Vagina (tissue), 2 donors: ENCODE measurements around the gene MYO10. TPM values are rescaled to one million over a fixed set of nuclear protein-coding genes. Genes with fewer than 3 reads are reported as not detected.

ENCODE experiments used
- DNase-seq, 2 donors: peaks; one replicate each; pipeline ENCODE4 v3.0.0-alpha.2; 2017; ENCODE audit errors: extremely low spot score in 2 of 2
- H3K27ac ChIP-seq: fragments of 200-600 bp; sonication (generic); one replicate; pipeline ENCODE4 v1.5.1; 2019
- H3K27me3 ChIP-seq: fragments of 200-600 bp; sonication (generic); one replicate; pipeline ENCODE4 v1.5.1; 2019
- H3K36me3 ChIP-seq, 2 donors: fragments of 200-600 bp; sonication (generic); one replicate each; pipeline ENCODE4 v1.5.1; 2017 to 2019
- H3K4me1 ChIP-seq: fragments of 200-600 bp; sonication (generic); one replicate; pipeline ENCODE4 v1.5.1; 2019
- H3K4me3 ChIP-seq, 2 donors: fragments of 200-600 bp; sonication (generic); 1 replicate in 1 of 2; 2 replicates in 1 of 2; pipeline ENCODE4 v1.5.1; 2016 to 2019
- H3K9me3 ChIP-seq: fragments of 200-600 bp; sonication (generic); one replicate; pipeline ENCODE4 v1.5.1; 2019
- POLR2A ChIP-seq, 2 donors: fragments of 450-650 bp; IDR thresholded peaks; one replicate each; pipeline ENCODE4 v1.6.1; 2017; ENCODE audit warnings: antibody characterized with exemption in 2 of 2, mild to moderate bottlenecking in 2 of 2, moderate library complexity in 2 of 2
- POLR2AphosphoS5 ChIP-seq, 2 donors: sonication (generic); formaldehyde crosslinking; IDR thresholded peaks; one replicate each; pipeline ENCODE4 v1.9.0; 2017; ENCODE audit warnings: antibody characterized with exemption in 2 of 2, mild to moderate bottlenecking in 2 of 2, low read depth in 1 of 2; ENCODE audit not compliant: insufficient read depth in 1 of 2
- intact Hi-C: fragments of 100-400 bp; cut with DNase I; formaldehyde crosslinking; loops from one replicate; pipeline ENCODE4 v1.15.1; 2023
- total RNA-seq: library from RNA; depleted of rRNA; stranded (reverse); fragments of >200 nt; gene quantifications from one replicate; pipeline ENCODE4 v1.2.3, GENCODE V29; 2016
- TF ChIP-seq, protein P1 (sequence below), 3 experiments: fragments of 450-650 bp in 2 of 3; fragments of 200-600 bp in 1 of 3; sonication (generic) in 1 of 3; IDR thresholded peaks; one replicate each; pipeline ENCODE4 v1.5.1; 2017 to 2019; ENCODE audit warnings: antibody characterized with exemption in 3 of 3, mild to moderate bottlenecking in 2 of 3, moderate library complexity in 2 of 3

Gene MYO10
- total RNA-seq, 1 donor from 2014 or later, result 22.1 TPM

DNA sequence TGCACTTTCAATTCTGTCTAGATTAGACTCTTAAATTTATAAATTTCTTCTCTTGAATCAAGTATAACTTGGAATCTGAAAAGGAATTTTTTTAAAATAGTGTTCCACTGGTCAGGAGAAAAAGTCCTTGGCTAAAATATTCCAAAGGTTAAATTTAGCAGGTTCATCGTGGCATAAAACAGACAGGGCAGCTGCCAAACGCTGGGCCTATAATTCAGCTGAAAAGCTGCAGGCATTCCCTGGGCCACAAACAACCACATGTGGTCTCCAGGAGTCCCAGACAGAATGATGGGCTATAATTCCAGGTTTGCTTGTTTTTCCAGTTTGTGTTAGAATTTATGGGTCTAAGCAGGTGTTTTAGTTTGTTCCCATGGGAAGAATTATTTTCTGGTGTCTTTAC is 248.2 kb downstream of the MYO10 start:
- no peaks in the 10 kb centered on the region for H3K27me3 ChIP-seq
- intact Hi-C loops, result no loop called here
- H3K4me3 ChIP-seq, result no peak overlapping the region
- H3K4me1 ChIP-seq, result no peaks in the 10 kb centered on the region
- peaks cover 0 to 30% of the 10 kb centered on the region in 2 donors for H3K36me3 ChIP-seq
- H3K27ac ChIP-seq, result no peak overlapping the region
- DNase-seq, result no peak
- no peaks in the 10 kb centered on the region for H3K9me3 ChIP-seq
- TF ChIP-seq POLR2A (IDR thresholded peaks at IDR 0.05) (no peak), POLR2AphosphoS5 (IDR thresholded peaks at IDR 0.05; ENCODE audit: insufficient read depth in 1 of 2, low read depth in 1 of 2) (no peak)
- TF ChIP-seq, protein P1, sequence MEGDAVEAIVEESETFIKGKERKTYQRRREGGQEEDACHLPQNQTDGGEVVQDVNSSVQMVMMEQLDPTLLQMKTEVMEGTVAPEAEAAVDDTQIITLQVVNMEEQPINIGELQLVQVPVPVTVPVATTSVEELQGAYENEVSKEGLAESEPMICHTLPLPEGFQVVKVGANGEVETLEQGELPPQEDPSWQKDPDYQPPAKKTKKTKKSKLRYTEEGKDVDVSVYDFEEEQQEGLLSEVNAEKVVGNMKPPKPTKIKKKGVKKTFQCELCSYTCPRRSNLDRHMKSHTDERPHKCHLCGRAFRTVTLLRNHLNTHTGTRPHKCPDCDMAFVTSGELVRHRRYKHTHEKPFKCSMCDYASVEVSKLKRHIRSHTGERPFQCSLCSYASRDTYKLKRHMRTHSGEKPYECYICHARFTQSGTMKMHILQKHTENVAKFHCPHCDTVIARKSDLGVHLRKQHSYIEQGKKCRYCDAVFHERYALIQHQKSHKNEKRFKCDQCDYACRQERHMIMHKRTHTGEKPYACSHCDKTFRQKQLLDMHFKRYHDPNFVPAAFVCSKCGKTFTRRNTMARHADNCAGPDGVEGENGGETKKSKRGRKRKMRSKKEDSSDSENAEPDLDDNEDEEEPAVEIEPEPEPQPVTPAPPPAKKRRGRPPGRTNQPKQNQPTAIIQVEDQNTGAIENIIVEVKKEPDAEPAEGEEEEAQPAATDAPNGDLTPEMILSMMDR (IDR thresholded peaks at IDR 0.05), result no peak

GRCh38 chr5:16685069-16685468 is 251.0 kb downstream of the MYO10 start:
- Histone ChIP-seq H3K27me3 (no peaks in the 10 kb centered on the region), H3K4me3 (no peak overlapping the region), H3K9me3 (no peaks in the 10 kb centered on the region), H3K4me1 (no peaks in the 10 kb centered on the region), H3K27ac (no peak overlapping the region), H3K36me3 (peaks cover 0 to 40% of the 10 kb centered on the region in 2 donors)
- intact Hi-C loops, result no loop called here
- no peak for DNase-seq
- TF ChIP-seq POLR2AphosphoS5 (IDR thresholded peaks at IDR 0.05; ENCODE audit: insufficient read depth in 1 of 2, low read depth in 1 of 2) (no peak), POLR2A (IDR thresholded peaks at IDR 0.05) (no peak)
- TF ChIP-seq, protein P1 (IDR thresholded peaks at IDR 0.05), result no peak

DNA sequence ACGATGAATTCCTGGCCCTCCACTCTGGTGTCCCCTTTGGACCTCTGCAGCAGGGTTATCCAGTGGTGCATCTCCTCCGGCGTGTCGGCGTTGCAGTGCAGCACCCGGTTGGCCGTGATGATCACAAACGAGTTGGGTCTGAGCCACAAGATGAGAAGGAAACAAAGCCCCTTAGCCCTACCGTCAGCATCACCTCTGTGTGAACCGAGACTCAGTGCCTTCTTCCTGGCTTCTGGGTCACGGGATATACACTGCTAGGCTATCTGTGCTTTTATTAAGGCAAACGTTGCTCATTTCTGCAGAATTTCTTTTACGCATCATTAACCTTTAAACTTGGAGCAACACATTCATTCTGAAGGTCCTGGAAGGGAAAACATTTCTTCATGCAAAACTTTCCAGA is 254.2 kb downstream of the MYO10 start:
- Histone ChIP-seq H3K9me3 (no peaks in the 10 kb centered on the region), H3K36me3 (peaks cover 0 to 51% of the 10 kb centered on the region in 2 donors), H3K27me3 (no peaks in the 10 kb centered on the region), H3K4me1 (no peaks in the 10 kb centered on the region), H3K27ac (no peak overlapping the region), H3K4me3 (no peak overlapping the region)
- TF ChIP-seq POLR2AphosphoS5 (IDR thresholded peaks at IDR 0.05; ENCODE audit: insufficient read depth in 1 of 2, low read depth in 1 of 2), result no peak
- TF ChIP-seq, protein P1 (IDR thresholded peaks at IDR 0.05), result no peak
- TF ChIP-seq POLR2A (IDR thresholded peaks at IDR 0.05), result no peak
- no peak for DNase-seq
- intact Hi-C loops, result no loop called here

GRCh38 chr5:16679863-16680262 is 256.2 kb downstream of the MYO10 start:
- intact Hi-C loops, result no loop called here
- no peaks in the 10 kb centered on the region for H3K4me1 ChIP-seq
- H3K4me3 ChIP-seq, result no peak overlapping the region
- H3K9me3 ChIP-seq, result no peaks in the 10 kb centered on the region
- H3K36me3 ChIP-seq, result peaks cover 0 to 36% of the 10 kb centered on the region in 2 donors
- no peaks in the 10 kb centered on the region for H3K27me3 ChIP-seq
- H3K27ac ChIP-seq, result no peak overlapping the region
- no peak for DNase-seq
- TF ChIP-seq POLR2AphosphoS5 (IDR thresholded peaks at IDR 0.05; ENCODE audit: insufficient read depth in 1 of 2, low read depth in 1 of 2), result no peak

GRCh38 chr5:16679190-16679589 is 256.9 kb downstream of the MYO10 start:
- H3K4me3 ChIP-seq, result no peak overlapping the region
- no peak overlapping the region for H3K27ac ChIP-seq
- H3K9me3 ChIP-seq, result no peaks in the 10 kb centered on the region
- H3K27me3 ChIP-seq, result no peaks in the 10 kb centered on the region
- H3K36me3 ChIP-seq, result peaks cover 0 to 33% of the 10 kb centered on the region in 2 donors
- no peak for TF ChIP-seq POLR2AphosphoS5 (IDR thresholded peaks at IDR 0.05; ENCODE audit: insufficient read depth in 1 of 2, low read depth in 1 of 2)
- TF ChIP-seq, protein P1 (IDR thresholded peaks at IDR 0.05), result no peak
- TF ChIP-seq POLR2A (IDR thresholded peaks at IDR 0.05), result no peak
- peaks cover 5% of the 10 kb centered on the region for H3K4me1 ChIP-seq
- intact Hi-C loops, result no loop called here
- DNase-seq, result no peak
